GM19023 (cell line): ENCODE measurements around the gene ANO1.

Experiments used
- ATAC-seq: cut with Tn5 transposase; IDR thresholded peaks from one replicate; pipeline ENCODE4 v1.9.1; 2021; ENCODE audit warnings: mild to moderate bottlenecking, moderate library complexity; ENCODE audit not compliant: unreplicated experiment

The ANO1 gene

GRCh38 chr11:70092959-70093715 lies 15.0 kb downstream of the ANO1 start:
- ATAC-seq = no peak

- ATAC-seq = no peak
These were observed 17.6 kb downstream of the ANO1 start for GRCh38 chr11:70095541-70096252.

GRCh38 chr11:70097783-70098563 lies 19.9 kb downstream of the ANO1 start:
- ATAC-seq = no peak

GRCh38 chr11:70098936-70099335 lies 20.8 kb downstream of the ANO1 start:
- ATAC-seq = no peak

- no peak for ATAC-seq
These were observed 21.6 kb downstream of the ANO1 start for GRCh38 chr11:70099578-70100279.

- no peak for ATAC-seq
These were observed 22.1 kb downstream of the ANO1 start for GRCh38 chr11:70100280-70100603.

GRCh38 chr11:70100791-70101190 lies 22.7 kb downstream of the ANO1 start:
- no peak for ATAC-seq

- ATAC-seq = no peak
These were observed 25.3 kb downstream of the ANO1 start for GRCh38 chr11:70103256-70103975.

GRCh38 chr11:70104419-70104818 lies 26.3 kb downstream of the ANO1 start:
- no peak for ATAC-seq

- ATAC-seq = no peak
These were observed 26.8 kb downstream of the ANO1 start for GRCh38 chr11:70104961-70105360.

GRCh38 chr11:70105369-70105754 lies 27.2 kb downstream of the ANO1 start:
- ATAC-seq = no peak

GRCh38 chr11:70105755-70106571 lies 27.8 kb downstream of the ANO1 start:
- ATAC-seq = no peak

GRCh38 chr11:70106757-70107156 lies 28.6 kb downstream of the ANO1 start:
- no peak for ATAC-seq

- no peak for ATAC-seq
These were observed 29.1 kb downstream of the ANO1 start for GRCh38 chr11:70107191-70107590.

- no peak for ATAC-seq
These were observed 29.6 kb downstream of the ANO1 start for GRCh38 chr11:70107756-70108155.

- no peak for ATAC-seq
These were observed 30.1 kb downstream of the ANO1 start for GRCh38 chr11:70108250-70108649.

- no peak for ATAC-seq
These were observed 30.9 kb downstream of the ANO1 start for GRCh38 chr11:70109006-70109405.

GRCh38 chr11:70109903-70110302 lies 31.8 kb downstream of the ANO1 start:
- no peak for ATAC-seq

- no peak for ATAC-seq
These were observed 32.5 kb downstream of the ANO1 start for GRCh38 chr11:70110538-70111055.
